ENCODE results near the gene GCK.

DNA sequence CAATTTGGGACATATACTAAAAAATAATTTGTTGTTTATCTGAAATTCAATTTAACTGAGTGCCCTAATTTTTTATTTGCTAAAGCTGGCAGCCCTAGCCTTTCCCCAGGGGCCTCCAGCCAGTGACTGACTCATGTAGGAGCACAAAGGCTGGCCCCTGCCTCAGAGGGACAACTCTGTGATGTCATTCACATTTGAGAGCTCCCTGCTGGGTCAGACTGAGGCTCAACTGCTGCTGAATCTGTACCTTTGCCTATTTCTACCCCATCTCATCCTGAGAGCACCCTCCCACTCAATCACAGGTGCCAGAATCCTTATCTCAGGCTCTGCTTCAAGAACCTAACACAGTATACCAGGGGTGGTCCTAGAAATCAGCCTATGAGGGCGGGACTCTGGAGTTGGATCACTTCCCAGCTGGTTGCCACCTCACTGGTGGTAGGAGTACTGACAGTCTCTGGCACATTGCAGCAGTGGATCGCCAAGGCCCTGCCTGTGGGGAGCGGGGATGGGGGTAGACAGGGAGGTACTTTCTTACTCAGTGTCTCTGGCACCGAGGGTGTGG is 11.6 kb downstream of the GCK start:
- TF ChIP-seq, protein P1, sequence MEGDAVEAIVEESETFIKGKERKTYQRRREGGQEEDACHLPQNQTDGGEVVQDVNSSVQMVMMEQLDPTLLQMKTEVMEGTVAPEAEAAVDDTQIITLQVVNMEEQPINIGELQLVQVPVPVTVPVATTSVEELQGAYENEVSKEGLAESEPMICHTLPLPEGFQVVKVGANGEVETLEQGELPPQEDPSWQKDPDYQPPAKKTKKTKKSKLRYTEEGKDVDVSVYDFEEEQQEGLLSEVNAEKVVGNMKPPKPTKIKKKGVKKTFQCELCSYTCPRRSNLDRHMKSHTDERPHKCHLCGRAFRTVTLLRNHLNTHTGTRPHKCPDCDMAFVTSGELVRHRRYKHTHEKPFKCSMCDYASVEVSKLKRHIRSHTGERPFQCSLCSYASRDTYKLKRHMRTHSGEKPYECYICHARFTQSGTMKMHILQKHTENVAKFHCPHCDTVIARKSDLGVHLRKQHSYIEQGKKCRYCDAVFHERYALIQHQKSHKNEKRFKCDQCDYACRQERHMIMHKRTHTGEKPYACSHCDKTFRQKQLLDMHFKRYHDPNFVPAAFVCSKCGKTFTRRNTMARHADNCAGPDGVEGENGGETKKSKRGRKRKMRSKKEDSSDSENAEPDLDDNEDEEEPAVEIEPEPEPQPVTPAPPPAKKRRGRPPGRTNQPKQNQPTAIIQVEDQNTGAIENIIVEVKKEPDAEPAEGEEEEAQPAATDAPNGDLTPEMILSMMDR (IDR thresholded peaks at IDR 0.05) = no peak
- TF ChIP-seq, protein P2, sequence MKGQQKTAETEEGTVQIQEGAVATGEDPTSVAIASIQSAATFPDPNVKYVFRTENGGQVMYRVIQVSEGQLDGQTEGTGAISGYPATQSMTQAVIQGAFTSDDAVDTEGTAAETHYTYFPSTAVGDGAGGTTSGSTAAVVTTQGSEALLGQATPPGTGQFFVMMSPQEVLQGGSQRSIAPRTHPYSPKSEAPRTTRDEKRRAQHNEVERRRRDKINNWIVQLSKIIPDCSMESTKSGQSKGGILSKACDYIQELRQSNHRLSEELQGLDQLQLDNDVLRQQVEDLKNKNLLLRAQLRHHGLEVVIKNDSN (IDR thresholded peaks at IDR 0.05; ENCODE audit: borderline replicate concordance, low read depth) = no peak
- TF ChIP-seq CHD2 (IDR thresholded peaks at IDR 0.05; ENCODE audit: low read length, partially characterized antibody) (no peak), EZH2phosphoT487 (IDR thresholded peaks at IDR 0.05; ENCODE audit: borderline replicate concordance, low read depth) (no peak)

Data from SK-N-SH (cell line).